ENCODE data around the gene KIAA0930. TPM values are rescaled to one million over a fixed set of nuclear protein-coding genes. Genes with fewer than 3 reads are reported as not detected.
A peak's percentile ranks its signal among the peaks of the same experiment; 100 is the strongest.

KIAA0930 gene
- total RNA-seq, 4 donors from 2014 or later, result 18.0 to 51.2 (median 25.1) TPM

GRCh38 chr22:45228401-45228754, 12.3 kb downstream of the KIAA0930 start:
- intact Hi-C loops (cut with DNase I; ENCODE audit: low total_unique reads) (no loop called here), in situ Hi-C loops (cut with MboI; ENCODE audit: low pct_ligation_motif_present in 1 of 4, low pct_unique_long_range_greater_than_20kb in 1 of 4, low sequenced_read_pairs in 3 of 4) (no loop called here)
- TF ChIP-seq POLR2AphosphoS5 (IDR thresholded peaks at IDR 0.05) (no peak), CTCF (IDR thresholded peaks at IDR 0.05) (no peak), EP300 (IDR thresholded peaks at IDR 0.05; ENCODE audit: low read depth) (no peak), POLR2A (IDR thresholded peaks at IDR 0.05) (no peak)
- DNase-seq, result no peak
- H3K4me1 ChIP-seq, result peaks cover 6 to 34% (median 13%) of the 10 kb centered on the region in 4 donors
- no peaks in the 10 kb centered on the region for H3K9me3 ChIP-seq
- 82% methylated on average over 8 of the region's 8 CpGs; no CpG with 5 or more reads in 1 of the 2 donors for WGBS, 2 donors (ENCODE audit: low coverage in 1 of 2)
- H3K36me3 ChIP-seq, result no peaks in the 10 kb centered on the region
- no peak overlapping the region for H3K4me3 ChIP-seq
- no peaks in the 10 kb centered on the region for H3K27me3 ChIP-seq
- peak overlapping the region in 2 of 4 donors; percentile 10 to 13 for H3K27ac ChIP-seq

- no peaks in the 10 kb centered on the region for H3K9me3 ChIP-seq
- H3K27ac ChIP-seq, result peak overlapping the region in 3 of 4 donors; percentile 10 to 67 (median 13)
- DNase-seq, result peak; percentile 32
- WGBS, 2 donors (ENCODE audit: low coverage in 1 of 2), result 90 to 100% methylated on average over 3 to 16 of the region's 16 CpGs
- H3K4me1 ChIP-seq, result peaks cover 6 to 34% (median 14%) of the 10 kb centered on the region in 4 donors
- intact Hi-C loops (cut with DNase I; ENCODE audit: low total_unique reads) (no loop called here), in situ Hi-C loops (cut with MboI; ENCODE audit: low pct_ligation_motif_present in 1 of 4, low pct_unique_long_range_greater_than_20kb in 1 of 4, low sequenced_read_pairs in 3 of 4) (no loop called here)
- H3K36me3 ChIP-seq, result no peaks in the 10 kb centered on the region
- H3K4me3 ChIP-seq, result no peak overlapping the region
- no peaks in the 10 kb centered on the region for H3K27me3 ChIP-seq
- TF ChIP-seq CTCF (IDR thresholded peaks at IDR 0.05) (no peak), POLR2AphosphoS5 (IDR thresholded peaks at IDR 0.05) (no peak), EP300 (IDR thresholded peaks at IDR 0.05; ENCODE audit: low read depth) (no peak), POLR2A (IDR thresholded peaks at IDR 0.05) (no peak)
Measured at GRCh38 chr22:45227645-45228400, 12.9 kb downstream of the KIAA0930 start.

- Histone ChIP-seq H3K9me3 (no peaks in the 10 kb centered on the region), H3K4me3 (no peak overlapping the region), H3K4me1 (peaks cover 6 to 34% (median 14%) of the 10 kb centered on the region in 4 donors), H3K27me3 (no peaks in the 10 kb centered on the region), H3K27ac (peak overlapping the region in 3 of 4 donors; percentile 36 to 67 (median 52)), H3K36me3 (no peaks in the 10 kb centered on the region)
- 52 to 60% methylated on average over 3 to 17 of the region's 17 CpGs for WGBS, 2 donors (ENCODE audit: low coverage in 1 of 2)
- no peak for DNase-seq
- in situ Hi-C loops (cut with MboI; ENCODE audit: low pct_ligation_motif_present in 1 of 4, low pct_unique_long_range_greater_than_20kb in 1 of 4, low sequenced_read_pairs in 3 of 4), result no loop called here
- TF ChIP-seq EP300 (IDR thresholded peaks at IDR 0.05; ENCODE audit: low read depth), result no peak
- intact Hi-C loops (cut with DNase I; ENCODE audit: low total_unique reads), result no loop called here
Measured at GRCh38 chr22:45226503-45227186, 14.0 kb downstream of the KIAA0930 start.

GRCh38 chr22:45225732-45226502, 14.8 kb downstream of the KIAA0930 start:
- in situ Hi-C loops (cut with MboI; ENCODE audit: low pct_ligation_motif_present in 1 of 4, low pct_unique_long_range_greater_than_20kb in 1 of 4, low sequenced_read_pairs in 3 of 4), result no loop called here
- peak; percentile 38 for DNase-seq
- TF ChIP-seq CTCF (IDR thresholded peaks at IDR 0.05) (no peak), POLR2AphosphoS5 (IDR thresholded peaks at IDR 0.05) (peak in 1 of 3 donors; percentile 26)
- WGBS, 2 donors (ENCODE audit: low coverage in 1 of 2), result 48 to 88% methylated on average over 5 to 24 of the region's 26 CpGs
- intact Hi-C loops (cut with DNase I; ENCODE audit: low total_unique reads), result no loop called here
- Histone ChIP-seq H3K4me3 (no peak overlapping the region), H3K27ac (peak overlapping the region in 3 of 4 donors; percentile 36 to 67 (median 52)), H3K36me3 (no peaks in the 10 kb centered on the region), H3K27me3 (no peaks in the 10 kb centered on the region), H3K4me1 (peaks cover 6 to 34% (median 14%) of the 10 kb centered on the region in 4 donors), H3K9me3 (no peaks in the 10 kb centered on the region)
